Middle frontal gyrus (tissue), 1 donor: Measurements from ENCODE around the gene MYBPHL.
A peak's percentile ranks its signal among the peaks of the same experiment; 100 is the strongest.

Source experiments
- DNase-seq: peaks from one replicate; pipeline ENCODE4 v3.0.0-alpha.2; 2015; ENCODE audit warnings: low spot score; ENCODE audit errors: extremely low spot score

MYBPHL gene

GRCh38 chr1:109306832-109307273 is at the start of gene MYBPHL:
Gene MYBPHL, minus strand, starts transcription at chr1:109307011. Its CDS starts 20 bp downstream, at chr1:109306991.
- DNase-seq, result no peak

- no peak for DNase-seq
Observed at GRCh38 chr1:109356505-109356904, 49.7 kb upstream of the MYBPHL start.

GRCh38 chr1:109354929-109355328 is 48.1 kb upstream of the MYBPHL start:
- DNase-seq, result no peak

GRCh38 chr1:109351457-109351856 is 44.6 kb upstream of the MYBPHL start:
- DNase-seq, result no peak

GRCh38 chr1:109350655-109351054 is 43.8 kb upstream of the MYBPHL start:
- no peak for DNase-seq

GRCh38 chr1:109350182-109350581 is 43.4 kb upstream of the MYBPHL start:
- no peak for DNase-seq

GRCh38 chr1:109347511-109347910 is 40.7 kb upstream of the MYBPHL start:
- DNase-seq, result no peak

GRCh38 chr1:109341944-109342930 is 35.4 kb upstream of the MYBPHL start:
- DNase-seq, result no peak

GRCh38 chr1:109338608-109339007 is 31.8 kb upstream of the MYBPHL start:
- DNase-seq, result no peak

GRCh38 chr1:109338091-109338490 is 31.3 kb upstream of the MYBPHL start:
- no peak for DNase-seq

- DNase-seq, result no peak
Observed at GRCh38 chr1:109335091-109335490, 28.3 kb upstream of the MYBPHL start.

GRCh38 chr1:109331113-109331512 is 24.3 kb upstream of the MYBPHL start:
- DNase-seq, result no peak

- DNase-seq, result peak; percentile 69
Observed at GRCh38 chr1:109327285-109327684, 20.5 kb upstream of the MYBPHL start.

GRCh38 chr1:109322974-109323373 is 16.2 kb upstream of the MYBPHL start:
- peak; percentile 58 for DNase-seq

- no peak for DNase-seq
Observed at GRCh38 chr1:109319114-109319513, 12.3 kb upstream of the MYBPHL start.

GRCh38 chr1:109316506-109316905 is 9.7 kb upstream of the MYBPHL start:
- DNase-seq, result no peak

- DNase-seq, result no peak
Observed at GRCh38 chr1:109315288-109315687, 8.5 kb upstream of the MYBPHL start.

GRCh38 chr1:109314795-109315194 is 8.0 kb upstream of the MYBPHL start:
- DNase-seq, result no peak

GRCh38 chr1:109312978-109313775 is 6.4 kb upstream of the MYBPHL start:
- peak; percentile 88 for DNase-seq

- peak; percentile 54 for DNase-seq
Observed at GRCh38 chr1:109312246-109312645, 5.4 kb upstream of the MYBPHL start.

GRCh38 chr1:109309347-109309746 is 2.5 kb upstream of the MYBPHL start:
- DNase-seq, result no peak
